Stimulated activated CD4-positive, alpha-beta T cell treated with anti-CD3 and anti-CD28 coated beads, Interleukin-2, amount 100 ng/mL, for 48 hours (primary cell): ENCODE data around the gene PCDHA7.
"Not testable (repeated sequence)": the region's sequence is repeated elsewhere in the genome, so short reads cannot be mapped to it uniquely, and the experiment has no call there.

Experiments
- DNase-seq, 2 donors: peaks; one replicate each; pipeline ENCODE4 v3.0.0-alpha.2; 2020

The PCDHA7 gene

GRCh38 chr5:140868721-140869554, 34.9 kb downstream of the PCDHA7 start, which contains the start of gene PCDHA11:
Gene PCDHA11, plus strand, starts transcription at chr5:140868957. Its CDS starts 147 bp downstream, at chr5:140869104.
- no peak for DNase-seq

GRCh38 chr5:140869555-140869886, 35.5 kb downstream of the PCDHA7 start:
- DNase-seq, result no peak

DNA sequence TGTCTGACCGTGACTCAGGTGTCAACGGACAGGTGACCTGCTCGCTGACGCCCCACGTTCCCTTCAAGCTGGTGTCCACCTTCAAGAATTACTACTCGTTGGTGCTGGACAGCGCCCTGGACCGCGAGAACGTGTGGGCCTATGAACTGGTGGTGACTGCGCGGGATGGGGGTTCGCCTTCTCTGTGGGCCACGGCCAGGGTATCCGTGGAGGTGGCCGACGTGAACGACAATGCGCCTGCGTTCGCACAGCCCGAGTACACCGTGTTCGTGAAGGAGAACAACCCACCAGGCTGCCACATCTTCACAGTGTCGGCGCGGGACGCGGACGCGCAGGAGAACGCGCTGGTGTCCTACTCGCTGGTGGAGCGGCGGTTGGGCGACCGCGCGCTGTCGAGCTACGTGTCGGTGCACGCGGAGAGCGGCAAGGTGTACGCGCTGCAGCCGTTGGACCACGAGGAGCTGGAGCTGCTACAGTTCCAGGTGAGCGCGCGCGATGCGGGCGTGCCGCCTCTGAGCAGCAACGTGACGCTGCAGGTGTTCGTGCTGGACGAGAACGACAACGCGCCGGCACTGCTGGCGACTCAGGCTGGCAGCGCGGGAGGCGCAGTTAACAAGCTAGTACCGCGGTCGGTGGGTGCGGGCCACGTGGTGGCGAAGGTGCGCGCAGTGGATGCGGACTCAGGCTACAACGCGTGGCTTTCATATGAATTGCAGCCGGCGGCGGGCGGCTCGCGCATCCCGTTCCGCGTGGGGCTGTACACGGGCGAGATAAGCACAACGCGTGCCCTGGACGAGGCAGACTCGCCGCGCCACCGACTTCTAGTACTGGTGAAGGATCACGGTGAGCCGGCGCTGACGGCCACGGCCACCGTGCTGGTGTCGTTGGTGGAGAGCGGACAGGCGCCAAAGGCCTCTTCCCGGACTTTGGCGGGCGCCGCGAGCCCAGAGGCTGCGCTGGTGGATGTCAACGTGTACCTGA, 36.4 kb downstream of the PCDHA7 start:
- no peak for DNase-seq

DNA sequence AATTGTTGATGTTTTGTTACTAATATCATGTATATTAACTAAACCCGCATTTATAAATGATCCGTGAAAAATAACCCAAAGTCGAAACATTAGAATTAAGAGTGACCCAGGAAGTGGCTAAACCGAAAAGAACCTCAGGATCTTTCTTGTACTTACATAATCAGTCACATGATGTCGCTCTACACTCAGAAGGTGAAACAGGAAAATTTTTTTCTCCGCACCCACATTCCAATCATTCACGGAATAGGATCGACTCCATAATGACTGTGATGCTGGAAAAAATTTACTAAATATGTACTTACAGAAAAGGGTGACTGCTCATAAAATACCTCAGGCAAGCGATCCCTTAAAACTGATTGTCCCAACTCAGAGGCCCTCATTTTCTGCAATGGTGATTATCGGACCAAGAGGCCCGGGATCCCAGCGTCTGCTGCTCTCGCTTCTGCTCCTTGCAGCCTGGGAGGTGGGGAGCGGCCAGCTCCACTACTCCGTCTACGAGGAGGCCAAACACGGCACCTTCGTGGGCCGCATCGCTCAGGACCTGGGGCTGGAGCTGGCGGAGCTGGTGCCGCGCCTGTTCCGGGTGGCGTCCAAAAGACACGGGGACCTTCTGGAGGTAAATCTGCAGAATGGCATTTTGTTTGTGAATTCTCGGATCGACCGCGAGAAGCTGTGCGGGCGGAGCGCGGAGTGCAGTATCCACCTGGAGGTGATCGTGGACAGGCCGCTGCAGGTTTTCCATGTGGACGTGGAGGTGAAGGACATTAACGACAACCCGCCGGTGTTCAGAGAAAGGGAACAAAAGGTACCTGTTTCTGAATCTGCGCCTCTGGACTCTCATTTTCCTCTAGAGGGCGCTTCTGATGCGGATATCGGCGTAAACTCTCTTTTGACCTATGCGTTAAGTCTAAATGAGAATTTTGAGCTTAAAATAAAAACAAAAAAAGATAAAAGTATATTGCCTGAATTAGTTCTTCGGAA, 41.3 kb downstream of the PCDHA7 start, which contains the start of gene PCDHA12:
PCDHA12 (plus strand) TSS at position 224 of the 981 bp plus-strand sequence; CDS start at position 389, 165 bp downstream.
- no peak for DNase-seq

DNA sequence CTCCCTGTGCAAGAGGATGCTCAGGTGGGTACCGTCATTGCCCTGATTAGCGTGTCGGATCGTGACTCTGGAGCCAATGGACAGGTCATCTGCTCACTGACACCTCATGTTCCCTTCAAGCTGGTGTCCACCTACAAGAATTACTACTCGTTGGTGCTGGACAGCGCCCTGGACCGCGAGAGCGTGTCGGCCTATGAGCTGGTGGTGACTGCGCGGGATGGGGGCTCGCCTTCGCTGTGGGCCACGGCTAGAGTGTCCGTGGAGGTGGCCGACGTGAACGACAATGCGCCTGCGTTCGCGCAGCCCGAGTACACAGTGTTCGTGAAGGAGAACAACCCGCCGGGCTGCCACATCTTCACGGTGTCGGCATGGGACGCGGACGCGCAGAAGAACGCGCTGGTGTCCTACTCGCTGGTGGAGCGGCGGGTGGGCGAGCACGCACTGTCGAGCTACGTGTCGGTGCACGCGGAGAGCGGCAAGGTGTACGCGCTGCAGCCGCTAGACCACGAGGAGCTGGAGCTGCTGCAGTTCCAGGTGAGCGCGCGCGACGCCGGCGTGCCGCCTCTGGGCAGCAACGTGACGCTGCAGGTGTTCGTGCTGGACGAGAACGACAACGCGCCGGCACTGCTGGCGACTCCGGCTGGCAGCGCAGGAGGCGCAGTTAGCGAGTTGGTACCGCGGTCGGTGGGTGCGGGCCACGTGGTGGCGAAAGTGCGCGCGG, 42.6 kb downstream of the PCDHA7 start:
- not testable (repeated sequence) for DNase-seq

- DNase-seq, result no peak
These were observed 43.2 kb downstream of the PCDHA7 start for GRCh38 chr5:140877262-140877581.

DNA sequence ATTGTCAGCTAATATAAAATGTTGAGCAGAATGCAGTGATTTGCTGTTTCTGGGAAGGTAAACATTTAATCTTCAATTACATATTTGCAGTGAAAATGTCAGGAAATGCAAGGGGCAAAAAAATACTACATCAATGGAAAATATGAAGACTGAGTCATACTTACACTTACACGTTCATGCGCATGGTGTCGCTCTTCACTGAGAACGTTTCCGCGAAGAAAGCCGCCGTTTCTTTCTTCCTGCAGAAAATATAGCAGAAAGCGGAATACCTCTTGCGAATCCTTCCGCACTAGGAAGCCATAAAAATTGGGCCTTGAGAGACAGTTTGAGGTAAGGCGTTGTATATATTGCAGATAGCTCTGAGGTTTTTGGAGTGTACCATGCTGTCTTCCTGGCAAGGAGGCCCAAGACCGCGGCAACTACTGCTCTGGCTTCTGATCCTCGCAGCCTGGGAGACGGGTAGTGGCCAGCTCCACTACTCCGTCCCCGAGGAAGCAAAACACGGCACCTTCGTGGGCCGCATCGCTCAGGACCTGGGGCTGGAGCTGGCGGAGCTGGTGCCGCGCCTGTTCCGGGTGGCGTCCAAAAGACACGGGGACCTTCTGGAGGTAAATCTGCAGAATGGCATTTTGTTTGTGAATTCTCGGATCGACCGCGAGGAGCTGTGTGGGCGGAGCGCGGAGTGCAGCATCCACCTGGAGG, 48.0 kb downstream of the PCDHA7 start, which contains the start of gene PCDHA13:
PCDHA13 (plus strand) TSS at position 236 of the 702 bp plus-strand sequence; CDS start at position 381, 145 bp downstream.
- no peak for DNase-seq

- no peak for DNase-seq
These were observed 48.5 kb downstream of the PCDHA7 start for GRCh38 chr5:140882591-140882899.

DNA sequence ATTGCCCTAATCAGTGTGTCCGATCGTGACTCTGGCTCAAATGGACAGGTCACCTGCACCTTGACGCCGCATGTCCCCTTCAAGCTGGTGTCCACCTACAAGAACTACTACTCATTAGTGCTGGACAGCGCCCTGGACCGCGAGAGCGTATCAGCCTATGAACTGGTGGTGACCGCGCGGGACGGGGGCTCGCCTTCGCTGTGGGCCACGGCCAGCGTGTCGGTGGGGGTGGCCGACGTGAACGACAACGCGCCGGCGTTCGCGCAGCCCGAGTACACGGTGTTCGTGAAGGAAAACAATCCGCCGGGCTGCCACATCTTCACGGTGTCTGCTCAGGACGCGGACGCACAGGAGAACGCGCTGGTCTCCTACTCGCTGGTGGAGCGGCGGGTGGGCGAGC, 49.3 kb downstream of the PCDHA7 start:
- DNase-seq, result no peak

GRCh38 chr5:140883927-140884697, 50.0 kb downstream of the PCDHA7 start:
- no peak for DNase-seq
